GM19372 (cell line): ENCODE results near the gene CEACAM20.
"Not testable (repeated sequence)": the region's sequence is repeated elsewhere in the genome, so short reads cannot be mapped to it uniquely, and the experiment has no call there.

Source experiments
- ATAC-seq: cut with Tn5 transposase; IDR thresholded peaks from one replicate; pipeline ENCODE4 v1.9.1; 2021; ENCODE audit warnings: mild to moderate bottlenecking, low read depth, moderate library complexity; ENCODE audit not compliant: unreplicated experiment

Gene CEACAM20

DNA sequence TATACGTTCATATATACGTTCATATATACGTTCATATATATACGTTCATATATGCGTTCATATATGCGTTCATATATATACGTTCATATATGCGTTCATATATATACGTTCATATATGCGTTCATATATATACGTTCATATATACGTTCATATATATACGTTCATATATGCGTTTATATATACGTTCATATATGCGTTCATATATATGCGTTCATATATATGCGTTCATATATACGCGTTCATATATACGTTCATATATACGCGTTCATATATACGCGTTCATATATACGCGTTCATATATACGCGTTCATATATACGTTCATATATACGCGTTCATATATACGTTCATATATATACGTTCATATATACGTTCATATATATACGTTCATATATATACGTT, 21.5 kb upstream of the CEACAM20 start:
- not testable (repeated sequence) for ATAC-seq

DNA sequence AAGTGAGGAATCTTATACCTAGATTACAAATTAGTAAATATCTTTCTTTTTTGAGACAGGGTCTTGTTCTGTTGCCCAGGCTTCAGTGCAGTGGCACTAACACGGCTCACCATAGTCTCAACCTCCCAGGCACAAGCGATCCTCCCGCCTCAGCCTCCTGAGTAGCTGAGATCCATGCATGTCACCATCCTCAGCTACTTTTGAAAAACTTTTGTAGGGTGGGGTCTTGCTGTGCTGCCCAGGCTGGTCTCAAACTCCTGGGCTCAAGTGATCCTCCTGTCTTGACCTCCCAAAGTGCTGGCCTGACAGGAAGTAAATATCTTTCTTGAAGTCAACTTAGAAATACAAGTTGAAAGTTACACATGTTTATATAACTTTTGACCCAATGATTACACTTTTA, 20.0 kb upstream of the CEACAM20 start:
- ATAC-seq, result no peak

DNA sequence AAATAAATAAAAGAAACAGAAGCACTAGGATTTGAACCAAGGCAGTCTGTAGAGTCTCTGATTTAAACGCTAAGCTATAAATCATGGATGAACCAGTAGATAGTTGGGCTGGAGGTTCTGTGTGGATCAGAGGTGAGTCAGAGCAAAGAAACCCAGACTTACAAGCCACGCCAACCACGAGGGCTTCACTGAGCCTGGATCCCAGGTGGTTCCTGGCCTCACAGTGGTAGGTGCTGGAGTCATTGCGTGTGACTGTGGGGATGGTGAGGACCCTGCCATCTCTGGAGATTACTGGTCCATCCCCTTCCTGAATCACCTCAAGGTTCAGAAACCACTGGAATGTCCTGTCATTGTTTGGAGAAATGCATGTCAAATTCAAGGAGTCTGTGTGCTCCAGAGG, 19.3 kb upstream of the CEACAM20 start:
- no peak for ATAC-seq

DNA sequence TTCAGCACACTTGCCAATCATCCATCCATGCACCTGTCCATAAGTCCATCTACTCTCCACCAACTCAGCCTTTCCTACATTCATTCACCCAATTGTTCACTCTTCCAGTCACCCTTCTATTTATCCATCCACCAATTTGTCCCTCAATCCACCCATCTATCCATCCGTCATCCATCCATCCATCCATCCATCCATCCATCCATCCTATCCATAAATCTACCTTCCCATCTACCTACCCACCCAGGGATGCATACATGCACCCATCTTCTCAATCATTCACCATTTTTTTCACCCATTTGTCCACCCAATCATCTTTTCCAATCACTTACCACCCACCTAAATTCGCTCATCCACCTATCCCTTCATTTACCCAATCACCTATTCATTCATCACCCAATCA, 14.6 kb upstream of the CEACAM20 start:
- no peak for ATAC-seq

DNA sequence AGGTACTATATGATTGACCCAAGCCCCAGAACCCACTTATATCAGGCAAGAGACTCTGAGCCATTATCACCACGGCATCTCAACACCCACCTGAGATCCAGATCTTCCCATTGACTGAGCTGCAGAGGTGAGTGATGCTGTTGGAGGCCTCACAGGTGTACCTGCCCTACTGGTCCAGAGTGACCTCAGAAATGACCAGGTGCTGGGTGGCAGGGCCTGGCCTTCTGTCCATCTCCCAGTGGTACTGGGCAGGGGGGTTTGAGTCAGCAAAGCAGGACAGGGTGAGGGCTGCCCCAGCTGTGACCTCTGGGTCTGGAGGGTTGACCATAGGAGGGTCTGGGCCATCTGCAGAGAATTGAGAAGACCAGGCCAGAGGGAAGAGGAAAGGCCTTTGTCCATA, 13.2 kb upstream of the CEACAM20 start:
- no peak for ATAC-seq

DNA sequence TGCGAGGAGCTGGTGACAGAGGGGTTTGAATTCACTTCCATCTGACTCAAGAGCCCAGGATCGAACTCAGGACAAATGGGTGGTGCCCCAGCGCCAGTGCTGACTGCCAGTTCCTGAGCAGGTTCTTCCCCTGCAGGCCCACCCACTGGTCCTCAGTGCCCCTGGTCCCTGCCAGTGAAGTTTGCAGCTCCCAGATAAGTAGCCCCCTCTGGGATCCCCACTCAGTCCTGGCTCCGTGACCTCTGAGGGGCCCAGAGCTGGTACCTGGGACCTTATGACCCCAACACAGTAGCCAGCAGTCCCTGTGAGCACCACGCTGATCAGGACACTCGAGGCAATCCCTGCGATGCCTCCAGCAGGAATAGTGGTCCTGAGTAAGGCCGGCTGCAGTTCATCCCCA, 11.3 kb upstream of the CEACAM20 start:
- ATAC-seq, result no peak

DNA sequence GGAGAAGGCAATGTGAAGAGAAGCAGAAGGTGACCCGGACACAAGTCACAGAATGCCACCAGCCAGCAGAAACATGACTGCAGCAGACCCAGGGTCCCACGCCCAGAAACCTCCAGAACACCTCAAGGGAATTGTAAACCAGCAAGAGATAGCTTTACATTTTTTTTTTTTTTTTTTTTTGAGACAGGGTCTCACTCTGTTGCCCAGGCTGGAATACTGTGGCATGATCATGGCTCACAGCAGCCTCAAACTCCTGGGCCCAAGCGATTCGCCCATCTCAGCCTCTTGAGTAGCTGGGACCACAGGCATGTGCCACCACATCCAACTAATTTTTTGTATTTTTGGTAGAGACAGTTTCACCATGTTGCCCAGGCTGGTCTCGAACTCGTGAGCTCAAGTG, 10.5 kb upstream of the CEACAM20 start:
- ATAC-seq, result no peak

DNA sequence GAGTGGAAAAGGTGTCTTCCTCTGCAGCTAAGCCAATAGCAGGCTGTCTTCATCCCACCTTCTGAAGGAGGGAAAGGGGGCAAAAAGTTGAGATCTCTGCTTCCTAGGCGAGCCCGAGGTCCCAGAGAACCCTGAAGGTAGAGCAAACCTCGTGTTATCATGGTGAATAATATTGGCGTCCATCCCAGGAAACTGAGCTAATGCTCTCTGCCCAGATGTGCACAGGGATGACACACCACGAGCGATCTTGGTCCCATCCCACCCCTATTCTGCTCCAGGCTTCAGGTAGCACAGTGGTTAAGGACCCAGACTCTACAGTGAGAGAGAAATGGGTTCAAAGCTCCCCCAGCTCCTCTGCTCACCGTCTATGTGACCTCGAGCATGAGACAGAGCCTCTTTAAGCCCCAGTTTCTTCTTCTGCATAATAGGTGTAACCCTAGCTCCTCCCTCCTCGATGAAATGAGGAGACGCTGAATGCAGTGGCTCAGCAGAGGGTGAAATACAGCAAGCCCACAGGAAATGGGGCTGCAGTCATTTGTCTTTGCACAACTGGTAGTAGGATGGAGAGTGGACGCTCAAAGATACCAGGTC, 9.9 kb upstream of the CEACAM20 start:
- no peak for ATAC-seq

DNA sequence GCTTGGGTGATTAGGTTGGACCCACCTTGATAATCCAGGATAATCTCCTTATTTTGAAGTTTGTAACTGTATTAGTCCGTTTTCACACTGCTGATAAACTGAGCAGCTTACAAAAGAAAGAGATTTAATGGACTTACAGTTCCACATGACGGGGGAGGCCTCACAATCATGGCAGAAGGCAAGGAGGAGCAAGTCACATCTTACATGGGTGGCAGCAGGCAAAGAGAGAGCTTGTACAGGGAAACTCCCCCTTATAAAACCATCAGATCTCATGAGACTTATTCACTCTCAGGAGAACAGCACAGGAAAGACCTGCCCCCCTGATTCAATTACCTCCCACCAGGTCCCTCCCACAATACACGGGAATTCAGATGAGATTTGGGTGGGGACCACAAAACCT, 5.9 kb upstream of the CEACAM20 start:
- not testable (repeated sequence) for ATAC-seq

DNA sequence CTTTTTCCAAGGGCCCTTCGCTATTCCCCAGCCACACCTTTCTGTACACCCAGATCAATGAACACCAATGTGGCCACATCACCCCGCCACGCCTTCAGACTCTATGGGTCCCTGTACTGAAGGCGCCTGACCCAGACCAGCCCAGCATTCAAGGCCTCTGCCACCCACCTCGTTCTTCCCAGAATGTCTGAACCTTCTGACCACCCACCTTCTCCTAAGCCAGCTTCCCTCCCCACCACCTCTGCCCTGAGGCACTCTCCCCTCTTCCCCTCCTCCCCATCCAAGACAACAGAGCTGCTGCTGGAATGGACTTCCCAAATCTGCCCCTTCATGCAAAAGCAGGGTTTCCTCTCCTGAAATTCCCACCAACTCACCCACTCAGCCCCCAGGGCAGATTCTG, 3.3 kb upstream of the CEACAM20 start:
- ATAC-seq, result no peak

DNA sequence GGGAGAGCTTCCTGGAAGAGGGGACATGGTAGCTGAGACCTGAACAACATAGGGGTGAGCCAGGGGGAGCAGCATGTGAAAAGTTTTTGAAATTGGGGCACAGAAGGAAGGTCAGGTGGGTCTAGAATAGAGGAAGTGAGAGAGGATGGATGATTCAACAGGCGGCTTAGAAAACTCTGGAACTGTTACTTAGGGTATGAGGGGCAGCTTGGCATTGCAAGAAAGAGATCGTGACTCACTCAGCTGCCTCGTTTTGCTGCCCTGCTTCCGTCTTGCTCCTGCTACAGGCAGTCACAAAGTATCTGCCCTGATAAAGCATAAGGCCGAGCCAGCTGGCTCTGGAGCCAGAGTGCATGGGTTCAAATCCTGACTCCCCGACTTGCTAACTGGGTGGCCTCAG, 1.3 kb upstream of the CEACAM20 start:
- ATAC-seq, result no peak

DNA sequence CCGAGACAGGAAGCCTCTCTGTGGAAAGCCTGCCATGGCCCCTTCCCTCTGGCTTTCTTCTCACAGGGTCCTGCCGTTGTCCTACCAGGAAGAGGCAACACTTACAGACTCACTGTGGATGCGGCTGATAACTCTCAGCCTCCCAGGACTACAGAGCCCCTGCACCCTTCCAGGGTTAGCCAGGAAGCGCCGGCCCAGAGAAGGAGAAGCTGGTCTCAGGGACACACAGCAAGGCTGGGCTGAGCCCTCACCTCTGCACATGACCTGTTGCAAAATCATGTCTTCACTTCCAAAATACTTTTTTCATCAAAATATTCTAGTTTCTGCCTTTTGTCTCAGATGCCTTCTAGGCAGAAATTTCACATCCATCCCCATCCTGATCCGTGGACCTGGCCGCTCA, 1.9 kb downstream of the CEACAM20 start:
- no peak for ATAC-seq

DNA sequence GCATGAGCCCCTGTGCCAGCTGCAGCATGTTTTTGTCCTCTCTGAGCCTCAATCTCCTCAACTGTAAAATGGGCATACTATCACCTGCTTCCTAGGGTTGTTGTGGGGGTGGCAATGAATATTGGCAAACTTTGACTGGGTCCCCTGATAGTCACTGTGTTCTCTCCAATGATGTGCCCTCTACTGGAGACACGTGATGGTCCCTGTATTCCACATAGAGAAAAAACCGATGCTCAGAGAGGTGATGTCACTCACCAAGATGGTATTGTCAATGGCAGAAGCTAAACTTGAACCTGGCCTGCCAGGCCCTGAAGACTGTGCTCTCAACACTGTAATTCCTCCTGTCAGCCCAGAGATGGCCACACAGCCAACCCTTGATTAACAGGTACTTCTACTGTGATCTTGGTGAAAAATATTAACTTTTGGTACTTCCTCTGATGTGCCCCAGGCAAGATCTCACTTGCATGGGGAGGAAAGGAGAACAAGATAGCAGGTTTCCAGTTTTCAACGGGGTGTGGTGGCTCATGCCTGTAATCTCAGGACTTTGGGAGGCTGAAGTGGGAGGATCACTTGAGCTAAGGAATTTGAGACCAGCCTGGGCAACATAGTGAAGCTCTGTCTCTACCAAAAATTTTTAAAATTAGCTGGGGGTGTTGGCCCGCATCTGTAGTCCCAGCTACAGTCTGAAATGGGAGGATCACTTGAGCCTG, 3.6 kb downstream of the CEACAM20 start:
- no peak for ATAC-seq

DNA sequence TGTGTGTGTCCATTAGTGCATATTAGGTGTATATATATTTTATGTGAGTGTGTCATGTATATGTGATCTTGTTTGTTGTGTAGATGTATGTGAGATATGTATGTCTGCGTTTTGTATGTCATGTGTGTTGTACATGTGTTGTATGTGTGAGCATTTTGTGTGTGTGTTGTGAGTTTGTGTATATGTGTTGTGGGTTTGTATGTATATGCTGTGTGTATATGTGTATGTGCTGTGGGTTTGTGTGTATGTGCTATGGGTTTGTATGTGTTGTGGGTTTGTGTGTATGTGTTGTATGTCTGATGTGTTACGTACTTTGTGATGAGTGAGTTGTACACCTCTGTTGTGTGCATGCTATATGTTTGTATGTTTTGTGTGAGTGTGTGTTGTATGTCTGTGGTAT, 8.1 kb downstream of the CEACAM20 start:
- no peak for ATAC-seq

DNA sequence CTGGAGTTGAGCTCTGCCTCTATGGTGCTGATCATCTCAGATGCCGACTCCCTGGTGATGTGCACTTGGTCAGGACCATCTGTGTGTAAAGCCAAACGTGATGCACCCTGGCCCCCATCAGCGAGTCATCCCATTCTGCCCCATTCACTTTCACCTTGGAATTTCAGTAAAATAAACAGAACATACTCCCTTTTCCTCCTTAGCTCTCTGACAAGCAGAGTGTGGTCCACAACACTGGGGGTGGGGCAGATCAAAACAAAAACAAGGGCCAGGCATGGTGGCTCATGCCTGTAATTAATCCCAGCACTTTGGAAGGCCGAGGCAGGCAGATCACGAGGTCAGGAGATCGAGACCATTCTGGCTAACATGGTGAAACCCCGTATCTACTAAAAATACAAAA, 12.3 kb downstream of the CEACAM20 start:
- no peak for ATAC-seq

DNA sequence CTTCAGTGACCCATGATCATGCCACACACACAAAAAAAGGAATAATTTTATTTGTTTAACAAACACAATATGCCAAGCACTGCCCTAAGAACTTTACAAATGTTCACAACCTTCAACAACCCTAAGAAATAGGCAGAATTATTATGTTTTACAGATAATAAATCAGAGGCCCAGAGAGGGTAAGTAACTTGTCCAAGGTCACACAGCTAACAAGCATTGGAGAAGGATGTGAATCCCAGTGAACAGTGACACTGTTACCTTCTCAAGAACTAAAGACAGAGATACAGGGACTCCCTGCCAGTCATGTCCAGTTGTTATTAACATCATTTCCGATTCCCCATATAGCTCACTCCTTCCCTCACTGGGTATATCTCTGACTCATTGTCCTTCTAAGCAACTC, 13.6 kb downstream of the CEACAM20 start:
- no peak for ATAC-seq

DNA sequence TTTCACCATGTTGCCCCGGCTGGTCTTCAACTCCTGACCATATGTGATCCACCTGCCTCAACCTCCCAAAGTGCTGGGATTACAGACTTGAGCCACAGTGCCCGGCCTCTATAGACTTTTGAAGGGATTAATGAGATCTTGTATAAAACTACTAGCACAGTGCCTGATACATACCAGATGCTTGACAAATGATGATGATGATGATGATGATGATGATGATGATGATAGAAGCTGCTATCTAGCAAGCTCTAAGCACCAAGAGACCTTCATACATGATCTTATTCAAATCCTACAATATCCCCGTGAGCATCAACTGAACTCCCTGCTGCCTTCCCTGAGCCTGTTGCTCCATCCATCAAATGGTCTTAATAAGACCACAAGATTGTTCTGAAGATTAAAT, 14.4 kb downstream of the CEACAM20 start:
- ATAC-seq, result no peak

DNA sequence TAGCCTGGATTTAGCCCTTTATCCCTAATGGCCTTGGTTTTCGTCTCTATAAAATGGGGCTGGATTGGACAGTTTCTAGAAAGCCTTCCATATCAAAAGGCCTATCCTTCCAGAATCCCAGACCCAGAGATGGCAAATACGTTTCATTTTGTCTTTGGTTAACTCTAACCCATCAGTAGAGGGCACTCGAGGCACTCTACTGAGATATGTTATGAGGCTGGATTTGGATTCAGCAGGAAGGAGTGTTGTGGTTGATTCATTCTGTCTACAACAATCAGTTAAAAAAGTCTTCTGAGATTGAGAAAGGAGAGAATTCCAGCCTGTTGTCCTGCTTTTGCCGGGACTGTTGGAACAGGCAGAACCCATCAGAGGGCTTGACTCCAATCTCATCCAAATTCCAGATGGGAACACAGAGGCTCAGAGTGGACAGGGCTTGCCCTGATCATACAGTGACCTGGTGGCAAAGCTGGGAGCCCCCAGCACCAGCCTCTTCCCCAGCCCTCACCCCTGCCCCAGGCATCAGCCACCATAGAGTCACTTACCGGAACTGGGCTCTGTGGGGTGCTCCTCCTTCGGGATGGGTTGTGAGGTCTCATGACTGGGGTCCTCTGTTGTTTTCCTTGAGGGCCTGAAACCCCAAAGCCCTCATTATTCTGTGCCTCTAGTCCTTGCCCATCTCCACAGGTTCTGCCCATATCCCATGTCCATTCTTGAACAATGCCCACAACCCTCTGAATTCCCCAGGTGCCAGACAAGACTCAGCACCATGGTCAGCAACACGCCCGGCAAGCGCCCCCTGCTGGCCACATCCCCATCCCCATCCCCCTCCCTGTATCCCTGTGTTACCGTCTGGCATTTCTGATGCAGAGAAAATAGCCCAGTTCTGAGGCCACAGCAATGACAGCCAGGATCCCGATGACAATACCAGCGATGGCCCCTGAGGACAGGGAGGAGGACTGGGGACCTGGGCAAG, 16.9 kb downstream of the CEACAM20 start:
- no peak for ATAC-seq

DNA sequence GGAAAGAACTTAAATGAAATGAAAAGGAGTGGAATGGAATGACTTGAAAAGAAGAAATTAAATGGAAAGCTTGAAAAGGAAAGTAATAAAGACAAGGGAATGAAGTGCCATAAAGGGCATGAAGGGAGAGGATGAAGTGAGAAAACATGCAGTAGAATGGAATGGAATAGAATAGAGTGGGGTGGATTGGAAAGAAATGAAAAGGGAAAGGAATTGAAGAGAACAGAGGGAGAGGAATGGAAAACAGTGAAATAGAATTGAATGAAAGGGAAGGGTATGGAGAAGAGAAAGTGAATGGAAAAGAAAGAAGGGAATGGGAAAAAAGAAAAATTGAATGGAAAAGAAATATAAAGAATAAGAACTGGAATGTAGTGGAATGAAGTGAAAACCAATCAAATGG, 20.0 kb downstream of the CEACAM20 start:
- ATAC-seq, result no peak

DNA sequence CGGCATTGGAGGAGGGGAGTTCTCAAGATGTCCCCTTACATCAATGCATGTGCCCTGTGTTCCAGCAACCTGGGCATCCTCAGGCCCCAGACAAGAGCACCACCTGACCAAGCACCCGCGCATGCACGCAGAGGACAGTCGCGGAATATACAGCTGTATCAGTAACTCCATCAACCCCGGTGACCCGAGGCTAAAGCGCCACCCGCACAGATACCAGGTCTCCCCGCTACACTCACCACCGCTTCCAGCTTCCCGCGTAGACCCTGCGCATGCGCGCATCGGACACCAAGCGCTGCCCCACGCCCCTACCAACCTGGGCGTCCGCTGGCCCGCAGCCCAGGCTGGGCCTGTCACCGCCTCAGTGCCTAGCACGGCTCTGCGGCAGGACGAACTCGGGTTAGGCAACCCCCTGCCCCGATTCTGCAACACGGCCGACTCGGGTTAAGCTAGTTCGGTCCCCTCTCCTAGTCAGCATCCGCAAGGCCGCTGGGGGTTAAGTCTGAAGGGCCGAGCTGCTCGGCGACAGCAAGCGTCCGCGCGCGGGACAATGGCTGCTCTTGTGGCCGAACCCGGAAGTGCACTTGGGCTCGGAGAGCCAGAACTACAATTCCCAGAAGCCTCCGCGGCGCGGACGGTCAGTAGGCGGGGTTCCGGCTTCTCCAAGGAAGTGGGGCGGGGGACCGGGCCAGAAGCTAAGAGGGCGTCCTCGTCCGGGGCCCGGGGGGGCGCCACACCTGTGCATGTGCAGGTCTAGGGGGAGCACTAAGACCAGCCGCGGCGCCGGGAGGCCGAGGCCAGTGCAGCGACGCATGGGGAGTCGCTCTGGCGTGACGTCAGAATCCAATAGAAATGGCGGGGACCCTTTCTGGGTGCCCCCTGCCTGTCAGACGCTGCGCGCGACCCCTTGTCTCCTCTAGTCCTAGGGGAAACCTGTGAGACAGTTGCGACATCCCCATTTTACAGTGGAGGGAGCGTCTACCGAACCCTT, 29.2 kb downstream of the CEACAM20 start, which contains the start of gene ZNF180:
TSS of gene ZNF180 (minus strand) at position 561 of the 988 bp plus-strand sequence. CDS start 3,188 bp downstream, outside the sequence.
- ATAC-seq, result peak; percentile 83
